ENCODE measurements around the gene COL13A1.

DNA sequence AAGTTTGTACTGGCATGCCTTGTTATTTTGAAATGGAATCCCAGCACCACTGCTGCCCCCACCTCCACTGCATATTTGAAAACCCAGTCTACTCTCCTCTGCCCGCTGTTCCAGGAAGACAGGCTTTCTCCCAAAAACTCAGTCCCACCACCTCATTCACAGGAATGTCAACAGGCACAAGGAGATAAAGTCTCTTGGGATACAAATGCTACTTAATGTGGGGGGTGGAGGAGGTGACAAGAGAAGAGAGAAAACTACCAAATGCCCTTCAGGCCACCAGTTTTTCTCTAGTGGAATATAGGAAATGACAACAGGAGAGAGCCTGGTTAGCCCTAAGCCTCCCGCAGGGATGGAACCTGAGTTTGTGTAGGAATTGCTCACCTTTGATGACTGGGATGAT, 1.0 kb upstream of the COL13A1 start:
- TF ChIP-seq, protein P1, sequence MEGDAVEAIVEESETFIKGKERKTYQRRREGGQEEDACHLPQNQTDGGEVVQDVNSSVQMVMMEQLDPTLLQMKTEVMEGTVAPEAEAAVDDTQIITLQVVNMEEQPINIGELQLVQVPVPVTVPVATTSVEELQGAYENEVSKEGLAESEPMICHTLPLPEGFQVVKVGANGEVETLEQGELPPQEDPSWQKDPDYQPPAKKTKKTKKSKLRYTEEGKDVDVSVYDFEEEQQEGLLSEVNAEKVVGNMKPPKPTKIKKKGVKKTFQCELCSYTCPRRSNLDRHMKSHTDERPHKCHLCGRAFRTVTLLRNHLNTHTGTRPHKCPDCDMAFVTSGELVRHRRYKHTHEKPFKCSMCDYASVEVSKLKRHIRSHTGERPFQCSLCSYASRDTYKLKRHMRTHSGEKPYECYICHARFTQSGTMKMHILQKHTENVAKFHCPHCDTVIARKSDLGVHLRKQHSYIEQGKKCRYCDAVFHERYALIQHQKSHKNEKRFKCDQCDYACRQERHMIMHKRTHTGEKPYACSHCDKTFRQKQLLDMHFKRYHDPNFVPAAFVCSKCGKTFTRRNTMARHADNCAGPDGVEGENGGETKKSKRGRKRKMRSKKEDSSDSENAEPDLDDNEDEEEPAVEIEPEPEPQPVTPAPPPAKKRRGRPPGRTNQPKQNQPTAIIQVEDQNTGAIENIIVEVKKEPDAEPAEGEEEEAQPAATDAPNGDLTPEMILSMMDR (IDR thresholded peaks at IDR 0.05): no peak
- no peak for TF ChIP-seq POLR2AphosphoS5 (IDR thresholded peaks at IDR 0.05)
- TF ChIP-seq EP300 (IDR thresholded peaks at IDR 0.05): no peak
